HG02678 (cell line): Measurements from ENCODE around the gene PPY.
"Not testable (repeated sequence)": the region's sequence is repeated elsewhere in the genome, so short reads cannot be mapped to it uniquely, and the experiment has no call there.

Experiments used
- ATAC-seq: cut with Tn5 transposase; IDR thresholded peaks from one replicate; pipeline ENCODE4 v1.9.1; 2021; ENCODE audit warnings: mild to moderate bottlenecking, moderate library complexity; ENCODE audit not compliant: unreplicated experiment

The PPY gene

GRCh38 chr17:43966276-43966675 lies 24.0 kb upstream of the PPY start:
- no peak for ATAC-seq

GRCh38 chr17:43962479-43962878 lies 20.2 kb upstream of the PPY start:
- ATAC-seq: no peak

GRCh38 chr17:43961954-43962353 lies 19.7 kb upstream of the PPY start:
- ATAC-seq: no peak

GRCh38 chr17:43961292-43961691 lies 19.0 kb upstream of the PPY start:
- not testable (repeated sequence) for ATAC-seq

- ATAC-seq: no peak
Measured at GRCh38 chr17:43958748-43959352, 16.6 kb upstream of the PPY start.

GRCh38 chr17:43956222-43956621 lies 13.9 kb upstream of the PPY start:
- ATAC-seq: no peak

- no peak for ATAC-seq
Measured at GRCh38 chr17:43953746-43954145, 11.5 kb upstream of the PPY start, which contains the start of gene PYY. PYY (minus strand) TSS chr17:43953940; CDS start chr17:43953483, 457 bp downstream.

- no peak for ATAC-seq
Measured at GRCh38 chr17:43952724-43953666, 10.7 kb upstream of the PPY start.

GRCh38 chr17:43952351-43952723 lies 10.1 kb upstream of the PPY start:
- no peak for ATAC-seq

GRCh38 chr17:43951750-43952149 lies 9.5 kb upstream of the PPY start:
- ATAC-seq: no peak

- ATAC-seq: no peak
Measured at GRCh38 chr17:43950554-43950953, 8.3 kb upstream of the PPY start.

GRCh38 chr17:43949781-43950180 lies 7.5 kb upstream of the PPY start:
- no peak for ATAC-seq

- no peak for ATAC-seq
Measured at GRCh38 chr17:43946781-43947180, 4.5 kb upstream of the PPY start.

- no peak for ATAC-seq
Measured at GRCh38 chr17:43945074-43945829, 3.0 kb upstream of the PPY start.

GRCh38 chr17:43940630-43941029 lies 1.6 kb downstream of the PPY start:
- no peak for ATAC-seq

GRCh38 chr17:43939886-43940285 lies 2.4 kb downstream of the PPY start:
- ATAC-seq: no peak

GRCh38 chr17:43939452-43939851 lies 2.8 kb downstream of the PPY start:
- not testable (repeated sequence) for ATAC-seq

- no peak for ATAC-seq
Measured at GRCh38 chr17:43938838-43939182, 3.5 kb downstream of the PPY start.

- ATAC-seq: no peak
Measured at GRCh38 chr17:43936434-43936833, 5.8 kb downstream of the PPY start.

GRCh38 chr17:43935926-43936261 lies 6.4 kb downstream of the PPY start:
- no peak for ATAC-seq

GRCh38 chr17:43935204-43935925 lies 6.9 kb downstream of the PPY start:
- no peak for ATAC-seq
